ENCODE measurements around the gene RASA3.

GRCh38 chr13:114108141-114108761, 24.2 kb downstream of the RASA3 start:
- no peak for TF ChIP-seq CTCF (IDR thresholded peaks at IDR 0.05)
- no peak for TF ChIP-seq POLR2A (IDR thresholded peaks at IDR 0.05)

All from right lobe of liver (tissue), 4 donors.